ENCODE results near the gene ZSWIM6.
"Not testable (repeated sequence)": the region's sequence is repeated elsewhere in the genome, so short reads cannot be mapped to it uniquely, and the experiment has no call there.

Gene ZSWIM6

DNA sequence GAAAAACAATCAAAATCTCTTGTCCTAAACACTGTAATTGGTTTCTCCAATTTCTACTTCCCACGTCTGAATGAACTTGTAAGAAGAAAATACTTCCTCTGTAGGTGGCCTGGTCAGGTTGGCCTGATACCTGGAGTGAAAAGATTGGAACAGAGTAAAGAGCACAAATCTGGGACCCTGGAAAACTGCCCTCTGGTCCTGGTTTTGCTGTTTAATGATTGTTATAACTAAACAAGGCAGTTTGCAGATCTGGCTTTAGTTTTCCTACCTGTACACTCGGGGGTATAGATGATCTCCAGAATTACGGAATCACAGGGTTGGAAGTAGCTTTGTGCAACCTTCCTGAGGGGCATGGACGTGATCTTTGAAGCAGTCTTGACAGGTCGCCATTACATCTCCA lies 67.6 kb downstream of the ZSWIM6 start:
- Mint-ChIP-seq H3K9me3 (no peaks in the 10 kb centered on the region), H3K27ac (no peak overlapping the region), H3K27me3 (no peaks in the 10 kb centered on the region), H3K4me1 (peaks cover 41% of the 10 kb centered on the region), H3K36me3 (peaks cover 1% of the 10 kb centered on the region), H3K4me3 (no peak overlapping the region)

DNA sequence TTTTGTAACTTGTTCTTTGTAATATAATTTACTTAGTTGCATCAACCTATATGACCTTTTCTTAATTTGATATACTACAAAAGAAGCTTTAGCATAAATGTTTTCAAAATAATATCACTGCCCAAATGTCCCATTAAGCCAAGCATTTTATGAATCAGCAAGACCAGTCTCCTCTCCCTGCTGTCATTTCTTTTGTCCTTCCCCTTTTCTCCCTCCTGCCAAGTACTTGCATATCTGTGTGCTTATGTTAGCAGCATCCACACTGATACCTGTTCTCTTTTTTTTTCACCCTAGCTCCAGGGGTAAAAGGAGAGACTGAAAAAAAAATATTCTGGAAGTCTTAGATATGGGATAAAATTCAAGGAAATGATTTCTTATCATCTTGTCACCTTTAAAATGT lies 69.7 kb downstream of the ZSWIM6 start:
- peaks cover 1% of the 10 kb centered on the region for H3K36me3 Mint-ChIP-seq
- peaks cover 45% of the 10 kb centered on the region for H3K4me1 Mint-ChIP-seq
- no peak overlapping the region for H3K4me3 Mint-ChIP-seq
- H3K9me3 Mint-ChIP-seq: no peaks in the 10 kb centered on the region
- H3K27ac Mint-ChIP-seq: peak overlapping the region; percentile 33
- no peaks in the 10 kb centered on the region for H3K27me3 Mint-ChIP-seq

DNA sequence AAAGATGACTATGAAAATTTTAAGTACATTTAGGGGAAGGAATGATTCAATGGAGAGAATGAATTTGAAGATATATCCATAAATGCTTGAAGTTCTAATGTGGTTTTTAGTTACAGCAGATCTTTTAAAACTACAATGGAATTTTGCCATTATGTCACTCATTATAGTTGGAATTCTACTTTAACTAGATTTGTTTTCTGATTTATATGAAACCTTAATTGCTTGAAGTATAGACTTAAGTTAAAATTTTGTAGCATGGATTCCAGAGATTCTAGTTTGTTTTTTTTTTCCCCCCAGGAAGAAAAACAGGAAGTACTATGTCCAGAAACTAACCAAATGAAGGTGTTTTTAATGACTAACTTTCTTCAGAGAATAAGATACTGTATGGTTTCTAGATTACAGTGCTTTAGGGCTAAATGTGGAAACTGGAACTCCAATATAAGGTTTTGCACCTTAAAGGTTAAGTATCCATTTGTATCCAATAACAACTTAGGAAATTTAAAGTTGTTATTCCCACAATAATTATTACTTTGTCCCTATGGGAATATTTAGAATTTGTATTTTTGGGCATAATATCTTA lies 70.3 kb downstream of the ZSWIM6 start:
- peak overlapping the region; percentile 33 for H3K27ac Mint-ChIP-seq
- H3K36me3 Mint-ChIP-seq: peaks cover 1% of the 10 kb centered on the region
- no peak overlapping the region for H3K4me3 Mint-ChIP-seq
- no peaks in the 10 kb centered on the region for H3K27me3 Mint-ChIP-seq
- H3K9me3 Mint-ChIP-seq: no peaks in the 10 kb centered on the region
- peaks cover 45% of the 10 kb centered on the region for H3K4me1 Mint-ChIP-seq

DNA sequence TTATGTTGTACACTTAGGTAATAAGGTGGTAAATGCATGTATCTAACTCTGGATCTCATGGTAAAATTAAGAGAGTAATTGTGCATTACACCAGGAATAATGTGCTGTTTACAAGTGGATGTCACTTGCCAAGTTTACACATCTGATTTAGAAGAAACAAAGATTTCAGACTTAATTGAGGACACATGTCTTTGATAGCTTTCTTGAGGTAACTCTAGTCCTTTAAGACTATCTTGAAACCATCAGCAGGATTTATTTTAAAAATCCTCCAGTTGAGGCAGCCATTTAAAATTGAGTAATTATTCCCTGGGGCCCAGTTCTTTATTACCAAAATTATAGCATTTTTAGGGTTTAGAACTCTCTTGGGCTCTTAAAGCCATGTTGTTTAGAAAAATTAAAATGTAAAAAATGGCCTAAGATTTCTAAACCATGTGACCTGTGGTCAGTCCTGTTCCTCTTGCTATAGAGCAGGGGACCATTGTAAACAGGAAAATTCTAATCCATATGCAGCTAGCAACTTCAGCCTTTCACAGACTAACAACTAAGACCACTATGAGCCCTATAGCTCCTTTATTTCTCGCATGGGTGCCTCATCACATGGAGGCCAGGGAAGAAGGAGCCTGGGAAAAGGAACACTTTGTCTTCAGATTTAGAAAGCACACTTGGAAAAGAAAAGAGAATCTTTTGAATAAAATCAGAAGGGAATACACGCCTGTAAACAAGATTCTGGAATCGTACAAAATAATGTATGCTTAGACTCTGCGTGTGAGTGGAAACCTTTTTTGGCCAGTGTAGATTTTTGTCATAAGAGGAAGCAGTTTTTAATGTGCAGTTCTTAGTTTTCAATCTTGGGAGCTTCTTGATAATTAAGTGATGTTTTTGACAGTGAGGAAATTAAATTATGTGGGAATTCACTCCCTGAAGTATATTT lies 71.2 kb downstream of the ZSWIM6 start:
- Mint-ChIP-seq H3K4me1 (peaks cover 50% of the 10 kb centered on the region), H3K27ac (no peak overlapping the region), H3K27me3 (no peaks in the 10 kb centered on the region), H3K9me3 (no peaks in the 10 kb centered on the region), H3K36me3 (peaks cover 1% of the 10 kb centered on the region), H3K4me3 (no peak overlapping the region)

DNA sequence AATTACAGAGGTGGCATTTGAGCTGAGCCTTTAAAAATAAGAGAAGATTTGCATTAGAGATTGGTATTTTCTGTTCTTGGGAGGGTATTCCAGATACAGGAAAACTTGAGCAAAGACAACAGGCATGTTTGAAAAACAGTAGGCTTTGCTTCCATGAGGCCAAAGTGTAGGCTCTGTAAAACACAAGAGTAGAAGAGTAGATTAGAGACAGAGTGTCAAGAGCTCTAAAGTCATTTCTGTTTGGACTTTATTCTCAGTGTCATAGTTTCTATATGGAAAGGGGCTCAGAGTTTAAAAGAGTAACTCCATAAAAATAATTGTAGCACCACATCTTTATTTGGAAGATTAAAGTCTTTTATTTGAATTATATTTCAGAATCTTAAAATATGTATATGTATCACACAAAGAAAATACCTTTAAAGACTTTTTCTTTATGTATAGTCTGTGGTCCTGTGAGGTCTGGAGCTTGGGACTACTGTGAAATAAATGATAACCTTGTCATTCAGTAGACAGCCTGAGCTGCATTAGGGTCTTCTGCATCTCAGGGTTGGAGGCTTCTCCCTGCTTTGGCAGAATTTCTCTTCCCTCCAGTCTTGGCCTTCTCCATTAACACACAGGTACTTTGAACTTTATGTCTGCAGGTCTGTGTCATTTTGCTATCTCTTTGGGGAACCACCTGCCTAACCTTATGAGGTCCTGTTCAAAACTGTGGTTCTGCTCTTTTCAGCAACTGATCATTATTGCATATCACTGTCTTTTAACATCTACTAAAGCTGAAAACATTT lies 73.6 kb downstream of the ZSWIM6 start:
- H3K9me3 Mint-ChIP-seq: no peaks in the 10 kb centered on the region
- H3K4me3 Mint-ChIP-seq: no peak overlapping the region
- H3K27me3 Mint-ChIP-seq: no peaks in the 10 kb centered on the region
- H3K4me1 Mint-ChIP-seq: peaks cover 54% of the 10 kb centered on the region
- no peaks in the 10 kb centered on the region for H3K36me3 Mint-ChIP-seq
- no peak overlapping the region for H3K27ac Mint-ChIP-seq

DNA sequence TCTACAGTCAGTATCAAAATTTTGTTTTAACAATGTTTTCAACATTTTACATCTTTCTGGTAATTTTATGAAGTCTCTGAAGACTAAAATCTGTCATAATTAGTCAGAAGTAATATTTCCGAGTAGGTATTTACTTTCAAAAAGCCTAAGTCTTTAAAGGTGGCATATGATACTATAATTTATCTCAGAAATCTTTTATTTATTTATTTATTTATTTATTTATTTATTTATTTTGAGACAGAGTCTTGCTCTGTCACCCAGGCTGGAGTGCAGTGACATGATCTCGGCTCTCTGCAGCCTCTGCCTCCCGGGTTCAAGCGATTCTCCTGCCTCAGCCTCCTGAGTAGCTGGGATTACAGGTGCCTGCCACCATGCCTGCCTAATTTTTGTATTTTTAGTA lies 74.4 kb downstream of the ZSWIM6 start:
- peaks cover 51% of the 10 kb centered on the region for H3K4me1 Mint-ChIP-seq
- H3K36me3 Mint-ChIP-seq, H3K27me3 Mint-ChIP-seq, H3K27ac Mint-ChIP-seq, H3K9me3 Mint-ChIP-seq, H3K4me3 Mint-ChIP-seq: not testable (repeated sequence)

DNA sequence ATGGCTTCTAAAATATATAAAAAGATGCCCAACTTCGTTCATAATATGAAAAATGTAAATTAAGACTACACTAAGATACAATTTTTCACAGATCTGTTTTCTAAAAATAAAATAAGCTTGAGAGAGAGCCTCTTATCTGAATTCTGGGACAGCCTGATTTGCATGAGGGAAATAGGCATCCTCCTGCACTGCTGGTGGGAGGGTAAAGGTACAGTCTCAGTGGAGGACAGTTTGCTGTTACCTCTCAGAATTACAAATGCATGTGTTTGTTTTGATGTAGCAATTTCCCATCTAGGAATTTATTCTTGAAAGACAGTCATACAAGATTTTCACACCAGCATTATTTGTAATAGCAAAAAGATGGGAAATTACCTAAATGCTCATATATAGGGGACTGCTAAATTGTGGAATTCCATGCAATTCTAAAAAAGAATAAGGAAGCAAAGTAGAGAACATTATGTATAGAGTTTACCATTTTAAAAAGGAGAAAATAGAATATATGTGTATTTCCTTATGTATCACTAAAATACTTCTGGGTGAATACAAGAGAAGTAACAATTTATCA lies 75.7 kb downstream of the ZSWIM6 start:
- H3K4me3 Mint-ChIP-seq: peak overlapping the region; percentile 67
- H3K4me1 Mint-ChIP-seq: peaks cover 38% of the 10 kb centered on the region
- no peaks in the 10 kb centered on the region for H3K9me3 Mint-ChIP-seq
- peak overlapping the region; percentile 94 for H3K27ac Mint-ChIP-seq
- no peaks in the 10 kb centered on the region for H3K27me3 Mint-ChIP-seq
- no peaks in the 10 kb centered on the region for H3K36me3 Mint-ChIP-seq

DNA sequence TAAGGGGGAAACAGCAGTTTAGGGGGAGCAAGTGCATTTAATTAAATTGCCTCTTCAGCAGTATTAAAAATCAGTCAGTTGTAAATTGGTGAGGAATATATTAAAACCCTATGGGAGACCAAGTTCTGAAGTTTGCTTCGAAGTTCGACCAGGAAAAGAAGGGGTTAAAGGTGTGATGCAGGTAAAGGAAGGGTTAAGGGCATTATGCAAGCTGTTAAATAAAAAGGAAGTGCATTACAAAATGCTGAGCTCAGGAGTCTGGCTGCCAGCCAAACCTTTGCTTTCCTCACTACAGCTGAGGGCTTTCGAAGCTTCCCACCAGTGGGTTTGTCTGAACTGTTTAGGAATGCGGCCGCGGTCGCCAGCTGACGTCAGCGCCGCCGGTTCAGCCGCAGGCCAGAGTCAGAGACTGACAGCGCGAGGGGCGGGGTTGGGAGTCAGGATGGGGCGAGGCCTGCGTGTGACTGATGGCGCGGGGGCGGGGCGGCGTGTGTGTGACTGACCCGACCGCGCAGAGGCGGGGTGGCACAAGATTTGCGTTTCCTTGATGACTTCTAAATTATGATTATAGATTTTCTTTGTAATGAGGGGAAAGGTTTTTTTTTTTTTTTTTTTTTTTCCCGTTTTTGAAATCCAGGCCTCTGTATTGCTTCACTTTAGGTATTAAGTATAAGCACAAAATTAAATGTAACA lies 76.6 kb downstream of the ZSWIM6 start:
- peaks cover 37% of the 10 kb centered on the region for H3K4me1 Mint-ChIP-seq
- no peaks in the 10 kb centered on the region for H3K27me3 Mint-ChIP-seq
- peak overlapping the region; percentile 94 for H3K27ac Mint-ChIP-seq
- H3K9me3 Mint-ChIP-seq: no peaks in the 10 kb centered on the region
- no peaks in the 10 kb centered on the region for H3K36me3 Mint-ChIP-seq
- peak overlapping the region; percentile 67 for H3K4me3 Mint-ChIP-seq

DNA sequence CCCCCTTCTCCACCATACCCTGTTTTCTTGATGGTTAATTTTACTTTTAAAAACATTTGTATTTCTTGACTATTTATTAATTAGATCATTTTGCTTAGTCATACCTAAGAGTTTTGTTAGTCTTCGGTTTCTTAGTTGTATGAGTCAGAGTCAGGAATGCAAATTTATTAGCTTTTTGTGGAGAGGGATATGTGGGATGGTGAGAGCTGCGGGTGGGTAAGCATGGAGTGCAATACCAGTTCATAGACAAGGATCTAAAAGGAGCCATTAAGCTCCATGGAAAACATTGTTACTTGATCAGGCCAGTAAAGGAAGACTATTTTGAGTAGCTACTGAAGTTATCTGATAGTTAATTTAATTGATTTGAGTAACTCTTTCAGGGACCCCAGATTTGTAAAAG lies 77.5 kb downstream of the ZSWIM6 start:
- Mint-ChIP-seq H3K9me3 (no peaks in the 10 kb centered on the region), H3K27me3 (no peaks in the 10 kb centered on the region), H3K4me3 (no peak overlapping the region), H3K36me3 (no peaks in the 10 kb centered on the region), H3K27ac (peak overlapping the region; percentile 30), H3K4me1 (peaks cover 41% of the 10 kb centered on the region)

DNA sequence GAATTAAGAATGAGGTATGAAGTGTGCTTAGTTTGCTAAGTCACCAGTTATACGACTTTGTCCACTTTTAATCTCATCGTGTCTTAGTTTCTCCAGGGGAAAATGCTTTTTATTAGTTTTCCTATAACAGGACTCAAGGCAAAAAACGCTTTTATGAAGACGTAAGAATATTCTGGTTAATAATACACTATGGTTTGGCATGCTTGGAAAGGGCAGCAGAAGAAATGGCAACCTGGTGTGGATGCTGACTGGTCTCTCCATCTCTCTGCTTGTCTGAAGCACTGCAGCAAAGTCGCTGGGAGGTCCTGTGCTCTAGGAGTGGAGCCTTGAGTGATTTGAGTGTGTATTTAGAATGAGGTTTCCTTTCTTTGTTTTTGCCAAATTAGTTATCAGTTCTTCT lies 78.8 kb downstream of the ZSWIM6 start:
- Mint-ChIP-seq H3K27ac (no peak overlapping the region), H3K4me3 (no peak overlapping the region), H3K27me3 (no peaks in the 10 kb centered on the region), H3K4me1 (peaks cover 52% of the 10 kb centered on the region), H3K9me3 (no peaks in the 10 kb centered on the region), H3K36me3 (no peaks in the 10 kb centered on the region)

DNA sequence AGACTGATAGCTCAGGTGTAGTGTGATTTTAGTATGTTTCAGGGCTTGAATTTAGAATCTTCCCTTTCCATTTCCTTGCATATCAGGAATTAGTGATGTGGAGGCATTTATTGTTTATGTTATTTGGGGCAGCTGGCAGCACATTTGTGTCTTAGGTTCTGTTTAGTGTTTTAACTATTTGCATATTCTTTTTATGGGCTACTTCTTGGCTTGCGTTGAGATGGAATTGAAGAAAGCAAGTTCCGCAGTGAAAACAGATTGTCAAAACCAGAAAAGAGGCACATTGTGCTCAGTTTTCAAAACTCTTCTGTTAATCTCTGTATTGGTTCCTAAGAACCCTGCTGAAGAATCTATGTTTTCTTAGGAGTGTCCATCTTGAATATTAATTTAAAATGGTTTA lies 80.3 kb downstream of the ZSWIM6 start:
- H3K4me3 Mint-ChIP-seq: no peak overlapping the region
- H3K4me1 Mint-ChIP-seq: peaks cover 61% of the 10 kb centered on the region
- H3K27ac Mint-ChIP-seq: no peak overlapping the region
- no peaks in the 10 kb centered on the region for H3K27me3 Mint-ChIP-seq
- H3K9me3 Mint-ChIP-seq: no peaks in the 10 kb centered on the region
- H3K36me3 Mint-ChIP-seq: no peaks in the 10 kb centered on the region

DNA sequence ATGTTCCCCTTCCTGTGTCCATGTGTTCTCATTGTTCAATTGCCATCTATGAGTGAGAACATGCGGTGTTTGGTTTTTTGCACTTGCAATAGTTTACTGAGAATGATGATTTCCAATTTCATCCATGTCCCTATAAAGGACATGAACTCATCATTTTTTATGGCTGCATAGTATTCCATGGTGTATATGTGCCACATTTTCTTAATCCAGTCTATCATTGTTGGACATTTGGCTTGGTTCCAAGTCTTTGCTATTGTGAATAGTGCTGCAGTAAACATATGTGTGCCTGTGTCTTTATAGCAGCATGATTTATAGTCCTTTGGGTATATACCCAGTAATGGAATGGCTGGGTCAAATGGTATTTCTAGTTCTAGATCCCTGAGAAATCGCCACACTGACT lies 81.1 kb downstream of the ZSWIM6 start:
- H3K4me3 Mint-ChIP-seq, H3K27ac Mint-ChIP-seq, H3K27me3 Mint-ChIP-seq, H3K36me3 Mint-ChIP-seq, H3K9me3 Mint-ChIP-seq: not testable (repeated sequence)
- H3K4me1 Mint-ChIP-seq: peaks cover 59% of the 10 kb centered on the region

DNA sequence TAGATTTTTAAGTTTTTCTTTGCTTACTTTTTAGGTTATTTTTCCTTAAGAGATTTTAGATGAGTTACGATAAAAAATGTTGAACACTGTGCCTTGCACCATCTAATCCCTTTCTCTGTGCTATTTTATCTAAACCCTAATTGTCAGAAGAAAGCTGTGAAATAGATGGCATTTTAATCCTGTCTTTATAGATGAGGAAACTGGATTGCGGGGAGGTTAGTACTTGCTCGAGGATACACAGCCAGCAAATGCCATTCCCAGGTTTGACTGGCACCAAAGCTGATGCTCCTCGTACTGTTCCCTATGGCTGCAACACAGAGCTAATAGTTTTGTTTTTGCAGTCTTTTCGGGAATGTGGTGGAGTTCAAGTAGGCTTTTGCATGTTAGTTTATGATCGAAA lies 82.7 kb downstream of the ZSWIM6 start:
- peaks cover 46% of the 10 kb centered on the region for H3K4me1 Mint-ChIP-seq
- H3K36me3 Mint-ChIP-seq: no peaks in the 10 kb centered on the region
- no peaks in the 10 kb centered on the region for H3K27me3 Mint-ChIP-seq
- H3K4me3 Mint-ChIP-seq: no peak overlapping the region
- no peaks in the 10 kb centered on the region for H3K9me3 Mint-ChIP-seq
- no peak overlapping the region for H3K27ac Mint-ChIP-seq

DNA sequence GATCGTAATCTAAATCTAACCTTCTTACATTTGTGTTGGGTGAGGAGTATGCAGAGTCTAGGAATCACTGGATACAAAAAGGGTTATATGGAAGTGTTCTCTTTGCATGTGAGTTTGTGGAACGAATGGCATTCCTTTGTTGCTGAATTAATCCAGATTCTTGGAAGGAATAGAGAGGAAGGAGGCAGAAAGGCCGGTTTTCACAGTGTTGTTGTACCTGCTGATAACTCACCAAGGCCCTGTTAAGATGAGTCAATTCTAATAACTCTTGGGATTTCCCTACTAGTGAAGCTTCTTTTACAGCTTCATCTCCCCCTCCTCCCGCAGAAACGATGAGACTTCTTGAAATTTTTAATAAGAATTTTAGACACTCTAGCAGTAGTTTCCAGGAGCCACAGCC lies 84.0 kb downstream of the ZSWIM6 start:
- Mint-ChIP-seq H3K36me3 (no peaks in the 10 kb centered on the region), H3K9me3 (no peaks in the 10 kb centered on the region), H3K27me3 (no peaks in the 10 kb centered on the region), H3K4me1 (peaks cover 48% of the 10 kb centered on the region), H3K27ac (peak overlapping the region; percentile 35), H3K4me3 (no peak overlapping the region)

DNA sequence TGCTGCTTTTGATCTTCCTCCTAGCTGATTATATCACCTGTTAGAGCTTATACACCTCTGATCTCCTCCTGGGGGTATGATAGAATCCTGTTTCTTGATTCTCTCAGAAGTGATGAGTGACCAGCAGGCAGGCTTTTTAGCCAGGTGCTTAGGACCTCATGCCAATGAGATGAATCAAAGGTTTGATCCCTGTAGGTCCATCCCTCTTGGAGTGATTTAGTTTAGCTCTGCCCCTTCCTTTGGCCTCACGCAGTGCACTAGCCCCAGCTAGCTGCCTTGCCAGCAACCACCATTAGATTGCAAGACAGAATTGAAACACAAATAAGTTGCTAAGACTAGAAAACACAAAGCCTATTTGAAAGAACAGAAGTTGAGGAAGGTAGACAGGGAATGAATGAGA lies 84.4 kb downstream of the ZSWIM6 start:
- no peak overlapping the region for H3K4me3 Mint-ChIP-seq
- H3K27me3 Mint-ChIP-seq: no peaks in the 10 kb centered on the region
- peaks cover 48% of the 10 kb centered on the region for H3K4me1 Mint-ChIP-seq
- H3K36me3 Mint-ChIP-seq: peaks cover 2% of the 10 kb centered on the region
- no peaks in the 10 kb centered on the region for H3K9me3 Mint-ChIP-seq
- peak overlapping the region; percentile 35 for H3K27ac Mint-ChIP-seq

All from activated naive CD4-positive, alpha-beta T cell treated with anti-CD3 and anti-CD28 coated beads, Interleukin-2, amount 50 U/mL, for 24 hours (primary cell).